ENCODE data around the gene RASSF5. TPM values are rescaled to one million over a fixed set of nuclear protein-coding genes. Genes with fewer than 3 reads are reported as not detected.

The RASSF5 gene
- total RNA-seq, 1 experiment from 2014 or later: 0.75 TPM

GRCh38 chr1:206490771-206491405 is 16.4 kb upstream of the RASSF5 start:
- no peaks in the 10 kb centered on the region for H3K27me3 ChIP-seq (replicated peaks; ENCODE audit: insufficient read depth, low read depth, low read length, poor library complexity)
- H3K27ac ChIP-seq (ENCODE audit: low read depth, low read length, poor library complexity, severe bottlenecking): no peak overlapping the region
- H3K4me3 ChIP-seq (ENCODE audit: low read depth, low read length, poor library complexity, severe bottlenecking): no peak overlapping the region
- DNase-seq (ENCODE audit: low spot score): no peak
- ChIA-PET CTCF (interaction anchor here (0.5 to 2.3 kb wide), 7 partner anchors 13 to 465 kb away, joined by 3 to 25 read pairs (median 5); no protein-coding TSS in a partner anchor), POLR2A (ENCODE audit: low non-redundant PET) (no interaction called here)
- no peaks in the 10 kb centered on the region for H3K36me3 ChIP-seq (ENCODE audit: insufficient read depth, low read length, poor library complexity, severe bottlenecking)
- TF ChIP-seq CTCF (conservative IDR thresholded peaks at IDR 0.05; ENCODE audit: low read depth, low read length): no peak
- no peak for TF ChIP-seq EZH2 (IDR thresholded peaks at IDR 0.05; ENCODE audit: borderline replicate concordance, low read depth, low read length, poor library complexity, severe bottlenecking)
- intact Hi-C loops (cut with micrococcal nuclease; ENCODE audit: unreplicated experiment): loop anchor here (1.0 to 5.0 kb wide), 3 partner anchors 92 to 421 kb away; no protein-coding TSS in a partner anchor
- H3K9me3 ChIP-seq (ENCODE audit: low read depth, low read length, poor library complexity, severe bottlenecking): no peaks in the 10 kb centered on the region
- no TSS peak for BruUV-seq (replicated peaks)
- no peaks in the 10 kb centered on the region for H3K4me1 ChIP-seq (ENCODE audit: insufficient read depth, low read length, poor library complexity, severe bottlenecking)

GRCh38 chr1:206491616-206492015 is 15.7 kb upstream of the RASSF5 start:
- no peak for TF ChIP-seq CTCF (conservative IDR thresholded peaks at IDR 0.05; ENCODE audit: low read depth, low read length)
- TF ChIP-seq EZH2 (IDR thresholded peaks at IDR 0.05; ENCODE audit: borderline replicate concordance, low read depth, low read length, poor library complexity, severe bottlenecking): no peak
- Histone ChIP-seq H3K27me3 (replicated peaks; ENCODE audit: insufficient read depth, low read depth, low read length, poor library complexity) (no peaks in the 10 kb centered on the region), H3K36me3 (ENCODE audit: insufficient read depth, low read length, poor library complexity, severe bottlenecking) (no peaks in the 10 kb centered on the region), H3K4me3 (ENCODE audit: low read depth, low read length, poor library complexity, severe bottlenecking) (no peak overlapping the region), H3K9me3 (ENCODE audit: low read depth, low read length, poor library complexity, severe bottlenecking) (no peaks in the 10 kb centered on the region), H3K4me1 (ENCODE audit: insufficient read depth, low read length, poor library complexity, severe bottlenecking) (no peaks in the 10 kb centered on the region), H3K27ac (ENCODE audit: low read depth, low read length, poor library complexity, severe bottlenecking) (no peak overlapping the region)
- ChIA-PET POLR2A (ENCODE audit: low non-redundant PET) (no interaction called here), CTCF (interaction anchor here (1.7 kb wide), 1 partner anchor 14 kb away, joined by 3 read pairs; no protein-coding TSS in a partner anchor)
- BruUV-seq (replicated peaks): no TSS peak
- intact Hi-C loops (cut with micrococcal nuclease; ENCODE audit: unreplicated experiment): loop anchor here (5.0 kb wide), 2 partner anchors 171 to 421 kb away; no protein-coding TSS in a partner anchor
- no peak for DNase-seq (ENCODE audit: low spot score)

- no TSS peak for BruUV-seq (replicated peaks)
- H3K27me3 ChIP-seq (replicated peaks; ENCODE audit: insufficient read depth, low read depth, low read length, poor library complexity): no peaks in the 10 kb centered on the region
- TF ChIP-seq CTCF (conservative IDR thresholded peaks at IDR 0.05; ENCODE audit: low read depth, low read length) (no peak), EZH2 (IDR thresholded peaks at IDR 0.05; ENCODE audit: borderline replicate concordance, low read depth, low read length, poor library complexity, severe bottlenecking) (no peak)
- no peaks in the 10 kb centered on the region for H3K36me3 ChIP-seq (ENCODE audit: insufficient read depth, low read length, poor library complexity, severe bottlenecking)
- no peak overlapping the region for H3K27ac ChIP-seq (ENCODE audit: low read depth, low read length, poor library complexity, severe bottlenecking)
- CTCF ChIA-PET: interaction anchor here (1.7 kb wide), 1 partner anchor 15 kb away, joined by 3 read pairs; no protein-coding TSS in a partner anchor
- H3K9me3 ChIP-seq (ENCODE audit: low read depth, low read length, poor library complexity, severe bottlenecking): no peaks in the 10 kb centered on the region
- intact Hi-C loops (cut with micrococcal nuclease; ENCODE audit: unreplicated experiment): loop anchor here (5.0 kb wide), 2 partner anchors 170 to 420 kb away; no protein-coding TSS in a partner anchor
- no peaks in the 10 kb centered on the region for H3K4me1 ChIP-seq (ENCODE audit: insufficient read depth, low read length, poor library complexity, severe bottlenecking)
- no peak for DNase-seq (ENCODE audit: low spot score)
- H3K4me3 ChIP-seq (ENCODE audit: low read depth, low read length, poor library complexity, severe bottlenecking): no peak overlapping the region
- POLR2A ChIA-PET (ENCODE audit: low non-redundant PET): no interaction called here
Measured at GRCh38 chr1:206492589-206492988, 14.7 kb upstream of the RASSF5 start.

All from A673 (cell line).